NCI-H2196 (cell line): ENCODE measurements around the gene STAC.
A peak's percentile ranks its signal among the peaks of the same experiment; 100 is the strongest.

ENCODE experiments used
- DNase-seq: peaks from one replicate; lab custom pipeline; 2025; ENCODE audit not compliant: unreplicated experiment; lab: John Stamatoyannopoulos, UW

Gene STAC

DNA sequence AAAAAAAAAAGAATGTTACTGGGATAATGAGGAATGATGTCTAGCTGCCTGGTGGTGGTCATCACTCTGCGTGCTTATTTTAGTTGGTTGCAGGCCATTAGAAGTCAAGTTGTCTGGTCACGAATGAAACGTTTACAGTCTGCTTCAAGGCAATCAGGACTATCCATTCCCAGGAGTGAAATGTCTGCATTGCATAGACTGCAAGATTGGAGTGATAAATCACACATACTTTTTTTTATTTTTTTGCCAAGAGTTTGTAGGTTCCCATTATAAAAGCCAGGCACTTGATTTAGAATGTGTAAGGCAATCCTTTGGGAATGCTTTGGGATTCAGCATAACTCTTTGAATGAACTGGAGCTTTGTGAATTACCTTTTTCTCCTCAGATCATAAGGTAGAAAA, 132.3 kb downstream of the STAC start:
- no peak for DNase-seq

DNA sequence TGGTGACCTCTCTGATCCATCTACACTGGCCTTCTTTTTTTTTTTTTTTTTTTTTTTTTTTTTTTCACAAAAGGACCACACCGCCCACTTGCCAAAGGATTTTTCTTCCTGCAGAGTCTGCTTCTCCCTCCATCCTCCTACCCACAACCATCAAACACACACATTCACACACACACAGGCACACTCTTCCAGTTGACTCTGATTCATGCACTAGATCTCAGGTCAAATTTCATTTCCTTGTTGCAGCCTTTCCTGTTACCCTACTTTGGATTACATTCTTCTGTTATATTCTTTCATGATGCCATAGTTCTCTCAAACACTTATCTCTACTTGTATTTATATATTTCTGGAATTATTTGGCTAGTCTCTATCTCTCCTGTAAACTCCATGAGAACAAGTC, 133.9 kb downstream of the STAC start:
- DNase-seq, result no peak

DNA sequence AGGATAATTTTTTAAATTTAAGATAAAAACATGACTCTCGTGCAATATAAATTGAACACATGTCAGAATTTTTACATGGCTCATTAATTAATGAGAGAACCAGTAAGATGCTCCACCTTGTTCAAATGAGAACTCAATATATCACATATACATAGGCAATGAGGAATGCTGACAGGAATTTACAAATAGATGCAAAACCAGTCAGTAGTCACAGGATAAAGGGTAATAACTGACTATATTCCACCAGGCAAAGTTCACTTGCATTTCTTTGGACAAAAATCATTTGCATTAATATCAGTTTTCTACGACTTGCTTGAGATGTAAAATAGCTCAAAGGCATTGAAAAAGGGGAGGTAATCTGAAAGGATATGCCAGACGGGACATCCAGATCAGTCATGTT, 139.4 kb downstream of the STAC start:
- DNase-seq, result no peak

DNA sequence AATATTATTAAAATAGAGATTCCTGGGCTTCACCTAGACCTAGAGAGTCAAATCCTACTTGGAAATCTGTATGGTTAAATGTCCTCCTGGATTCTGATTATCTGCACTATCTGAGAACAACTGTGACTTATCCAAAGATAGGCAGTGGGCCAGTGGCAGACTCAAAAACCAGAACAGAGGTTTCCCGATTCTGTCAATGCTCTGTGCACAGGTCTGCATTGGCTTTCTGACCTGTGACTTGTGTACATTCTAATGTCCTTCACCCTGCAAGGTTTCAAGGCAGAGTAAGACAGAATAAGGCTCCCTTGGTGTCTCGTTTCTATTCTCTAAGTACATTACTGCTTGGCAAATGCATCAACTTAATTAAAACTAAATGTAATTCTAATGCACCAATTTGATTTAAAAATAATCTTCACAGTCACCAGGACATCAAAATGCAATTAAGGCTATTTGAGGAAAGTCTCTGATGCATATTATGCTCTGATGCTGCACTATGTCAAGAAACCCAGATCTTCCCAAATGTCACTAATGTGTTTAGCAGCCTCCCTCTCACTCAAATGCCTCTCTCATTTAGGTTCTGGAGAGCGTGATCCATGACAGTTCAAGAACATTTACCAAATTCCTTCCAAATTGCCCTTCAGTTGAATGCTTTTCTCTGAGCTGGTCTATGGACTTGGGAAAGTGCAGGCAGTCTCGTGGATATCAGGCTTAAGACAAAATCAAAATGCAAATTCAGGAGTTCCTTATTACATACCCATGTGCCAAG, 140.1 kb downstream of the STAC start:
- DNase-seq, result no peak

DNA sequence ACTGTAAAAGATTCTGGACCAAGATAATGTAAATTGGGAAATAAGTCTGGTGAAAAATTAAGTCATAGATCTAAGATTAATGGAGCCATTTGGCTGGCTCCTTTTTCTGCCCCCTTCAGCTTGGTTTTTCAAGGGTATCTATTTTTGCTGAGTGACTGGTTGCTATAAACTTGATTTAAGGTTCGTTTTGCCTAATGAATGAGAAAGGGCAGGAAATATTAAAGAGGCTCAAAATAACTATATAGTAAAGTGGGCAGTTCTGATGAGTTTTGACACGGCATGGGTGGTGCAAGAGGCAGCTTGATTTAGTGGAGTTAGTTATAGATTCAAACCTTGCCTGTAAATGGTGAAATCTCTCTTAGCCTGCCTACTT, 140.7 kb downstream of the STAC start:
- no peak for DNase-seq

DNA sequence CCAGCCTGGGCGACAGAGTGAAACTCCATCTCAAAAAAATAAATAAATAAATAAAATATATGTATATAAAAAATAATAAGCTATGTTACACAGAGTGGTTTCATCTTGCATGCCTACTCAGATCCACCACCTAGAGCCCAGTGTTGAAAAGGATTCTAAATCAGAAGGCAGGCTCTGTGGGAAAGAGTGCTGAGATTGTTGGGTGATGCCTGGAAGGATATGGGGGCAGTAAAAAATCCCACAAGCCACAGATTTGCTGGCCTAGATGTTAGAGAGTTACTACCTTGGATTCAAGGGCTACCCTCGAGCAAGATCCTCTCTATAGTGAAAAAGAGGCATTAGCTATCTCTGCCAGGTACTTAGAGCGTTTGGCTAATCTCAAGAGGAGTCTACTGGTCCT, 144.3 kb downstream of the STAC start:
- DNase-seq, result no peak

DNA sequence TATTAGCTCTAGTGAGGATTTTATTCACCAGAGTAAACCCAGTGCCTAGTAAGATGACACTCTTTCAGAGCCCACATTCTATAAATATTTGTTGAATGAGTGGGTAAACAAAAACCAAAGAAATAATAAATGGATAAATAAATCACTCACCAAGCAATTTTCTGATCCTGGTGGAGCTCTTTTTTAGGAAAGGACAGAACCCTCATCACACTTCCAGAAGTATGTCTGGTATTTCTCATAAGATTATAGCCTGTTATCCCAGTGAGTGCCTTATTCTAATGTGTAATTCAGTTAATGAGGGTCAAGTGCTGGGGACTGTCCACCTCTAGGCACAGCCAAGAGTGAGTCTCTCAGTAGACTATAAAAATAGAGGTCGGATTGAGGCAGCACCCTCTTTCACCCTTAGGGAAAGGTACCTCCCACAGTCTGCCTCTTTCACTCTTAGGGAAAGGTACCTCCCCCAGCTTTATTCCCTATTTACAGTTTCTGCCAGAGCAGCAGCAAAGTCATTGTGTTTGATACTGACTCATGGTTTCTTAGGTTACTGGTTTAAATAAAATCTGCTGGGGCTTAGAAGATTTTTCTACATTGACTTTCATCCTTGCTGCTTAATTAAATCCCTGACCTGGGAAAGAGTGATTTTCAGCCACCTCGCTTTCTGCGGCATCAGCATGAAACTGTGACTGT, 145.0 kb downstream of the STAC start:
- DNase-seq, result no peak

DNA sequence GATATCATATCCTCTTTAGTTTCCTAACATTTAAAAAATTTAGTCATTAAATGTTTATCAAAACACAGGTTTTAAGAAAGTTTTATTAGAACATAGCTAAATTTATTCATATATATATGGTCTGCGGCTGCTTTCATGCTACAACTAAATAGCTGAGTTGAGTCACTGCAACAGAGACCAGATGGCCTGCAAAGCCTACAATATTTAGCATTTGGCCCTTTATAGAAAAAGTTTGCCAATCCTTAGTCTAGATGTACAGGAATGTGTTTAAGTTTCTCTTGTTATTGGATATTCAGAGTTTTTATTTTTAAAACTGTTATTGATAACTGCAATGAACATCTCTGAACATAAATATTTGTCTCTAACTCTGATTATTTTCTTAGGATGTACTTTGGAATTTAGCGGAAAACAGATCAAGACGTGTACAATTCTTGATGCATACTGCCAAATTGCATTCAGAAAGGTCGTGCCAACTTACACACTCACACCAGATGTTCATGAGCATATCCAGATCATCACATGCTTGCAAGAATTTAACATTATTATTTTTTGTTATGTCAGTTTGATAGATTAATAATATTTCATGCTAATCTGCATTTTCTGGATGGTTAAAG, 157.9 kb downstream of the STAC start:
- DNase-seq, result no peak

DNA sequence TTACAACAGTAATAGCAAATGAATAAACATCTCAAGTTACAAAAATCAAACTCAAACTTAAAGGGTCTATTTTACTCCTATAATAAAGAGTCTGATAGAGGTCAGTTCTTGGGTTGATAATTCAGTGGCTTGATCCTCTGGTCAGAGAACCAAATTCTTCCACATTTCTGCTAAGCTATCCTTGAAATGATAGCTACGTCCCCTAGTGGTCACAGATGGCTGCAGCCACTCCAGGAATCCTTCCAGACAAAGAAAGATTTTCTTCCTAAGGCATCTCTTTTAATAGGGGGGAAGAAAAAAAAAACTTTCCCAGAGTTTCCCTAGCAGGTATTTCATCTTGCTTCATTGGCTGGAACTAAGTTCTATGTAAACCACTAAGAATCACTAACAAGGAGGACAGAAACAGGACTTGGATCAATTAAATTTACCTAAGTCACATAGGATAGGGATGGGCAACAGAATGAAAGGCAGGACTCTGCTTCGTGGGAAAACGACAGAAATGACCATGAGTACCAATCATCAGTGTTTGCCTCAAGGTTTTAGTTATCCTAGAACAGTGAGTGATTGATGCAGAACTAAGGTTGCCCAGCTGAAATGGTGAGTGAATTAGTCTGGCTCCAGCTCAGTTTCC, 160.7 kb downstream of the STAC start:
- peak; percentile 6 for DNase-seq

DNA sequence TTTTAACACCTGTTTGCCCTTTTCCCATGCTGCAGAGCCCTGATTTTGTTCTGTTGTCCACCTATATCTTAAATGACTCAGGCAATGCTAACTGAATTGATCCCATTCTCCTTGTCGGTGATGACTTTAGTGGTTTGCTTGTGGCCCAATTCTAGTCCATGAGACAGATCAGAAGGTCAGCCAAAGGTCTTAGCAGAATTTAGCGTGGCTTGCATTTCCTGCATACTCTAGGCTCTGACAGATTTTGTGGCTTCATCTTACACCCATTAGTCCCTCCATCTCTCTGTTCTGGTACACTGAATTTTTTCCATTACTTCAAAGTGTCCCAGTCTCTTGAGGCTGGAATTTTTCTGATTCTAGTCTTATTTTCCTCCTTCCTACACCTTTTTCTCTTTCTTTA, 161.9 kb downstream of the STAC start:
- DNase-seq, result no peak

DNA sequence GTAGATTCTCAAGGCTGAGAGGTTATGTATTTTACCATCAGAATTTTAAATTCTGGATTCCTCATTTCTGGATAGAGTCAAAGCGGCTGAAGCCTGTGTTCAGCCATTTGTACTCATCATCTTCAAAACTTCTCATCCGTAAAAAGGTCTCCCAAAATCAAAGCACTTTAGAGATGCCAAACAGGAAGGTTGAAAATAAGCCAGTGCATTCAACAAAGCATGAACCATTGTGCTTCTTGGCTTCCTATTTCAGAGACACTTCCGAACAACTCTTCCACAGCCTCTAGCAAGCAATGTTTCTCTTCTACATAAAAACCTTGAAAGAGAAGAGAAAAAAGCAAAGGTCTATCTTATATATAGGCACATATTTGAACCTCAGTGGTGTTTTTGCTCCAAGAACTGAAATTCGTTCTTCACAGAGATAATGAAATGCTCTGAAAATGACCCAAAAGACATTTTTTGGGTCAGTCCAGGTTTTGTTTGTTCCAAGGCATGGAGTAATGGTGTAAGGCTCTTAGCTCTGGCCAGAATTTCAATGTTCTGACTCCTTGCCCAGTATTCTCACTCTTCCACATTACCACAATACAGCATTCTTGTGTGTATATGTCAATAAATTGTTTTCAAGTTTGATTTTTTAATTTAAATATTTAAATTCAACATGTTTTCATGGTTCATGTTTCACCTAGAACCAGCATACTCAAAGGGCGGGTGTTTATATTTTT, 163.1 kb downstream of the STAC start:
- DNase-seq, result no peak

DNA sequence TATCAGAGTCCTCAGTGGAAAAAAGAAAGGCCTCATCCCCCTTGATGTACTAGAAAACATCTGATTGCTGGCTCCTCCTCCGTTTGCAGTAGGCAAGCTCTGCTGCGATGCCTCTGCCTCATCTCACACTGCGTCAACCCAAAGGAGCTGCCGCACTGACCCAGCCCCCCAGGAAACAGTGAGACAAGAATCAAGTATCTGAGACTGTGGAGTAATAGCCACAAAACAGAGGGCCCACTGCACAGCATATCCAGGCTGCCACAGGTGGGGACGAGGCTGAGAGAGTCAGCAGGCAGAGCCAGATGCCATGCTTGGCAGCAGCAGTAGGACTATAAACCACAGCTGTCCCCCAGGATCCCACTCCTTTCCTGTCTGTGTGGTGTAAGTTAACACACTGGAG, 165.9 kb downstream of the STAC start:
- DNase-seq, result no peak

DNA sequence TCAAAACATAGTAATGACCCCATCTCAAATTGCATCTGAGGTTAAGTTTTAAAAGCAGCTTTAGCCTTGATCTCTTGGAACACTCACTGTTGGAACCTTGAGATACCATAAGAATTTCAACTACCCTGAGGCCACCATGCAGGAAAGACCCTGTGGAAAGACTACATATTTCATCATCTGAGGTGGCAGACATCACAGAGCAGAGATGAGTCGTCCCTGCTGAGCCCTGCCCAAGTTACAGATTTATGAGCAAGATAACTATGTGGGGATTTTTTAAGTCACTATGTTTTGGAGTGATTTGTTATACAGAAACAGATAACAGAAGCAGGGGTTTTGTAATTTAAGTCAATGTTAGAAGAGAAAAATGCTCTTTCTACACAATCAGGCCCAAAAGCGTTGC, 168.4 kb downstream of the STAC start:
- DNase-seq, result no peak

DNA sequence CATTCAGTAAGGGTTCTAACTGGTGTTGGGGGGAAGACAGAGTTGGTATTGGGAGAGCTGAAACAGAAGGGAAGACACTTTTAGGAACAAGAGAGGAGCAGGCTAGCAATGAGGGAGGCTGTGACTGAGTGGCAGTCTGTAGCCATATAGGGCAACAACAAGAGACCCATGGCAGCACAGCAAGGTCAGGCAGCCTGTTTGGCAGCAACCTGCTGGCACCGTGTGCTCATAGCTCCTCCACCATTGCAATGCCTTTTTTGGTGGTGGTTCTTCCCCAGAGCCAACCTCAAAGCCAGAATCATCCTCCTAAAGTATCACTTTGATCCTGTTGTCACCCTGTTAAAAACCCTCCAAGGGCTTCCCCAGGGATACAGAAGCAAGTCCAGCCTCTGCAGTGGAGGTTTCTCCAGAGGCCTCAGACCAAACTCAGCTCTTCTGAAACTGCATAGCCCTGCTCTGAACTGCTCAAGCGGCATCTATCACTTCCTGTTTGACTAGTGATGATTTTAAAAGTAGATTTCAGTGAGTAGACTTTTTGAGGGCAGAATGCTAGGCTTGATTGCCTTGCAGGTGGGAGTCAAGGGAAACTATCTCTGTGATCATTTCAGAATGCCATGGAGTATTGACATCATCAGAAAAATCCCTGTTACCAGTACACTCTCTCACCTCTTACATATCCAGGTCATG, 176.9 kb downstream of the STAC start:
- DNase-seq, result no peak

DNA sequence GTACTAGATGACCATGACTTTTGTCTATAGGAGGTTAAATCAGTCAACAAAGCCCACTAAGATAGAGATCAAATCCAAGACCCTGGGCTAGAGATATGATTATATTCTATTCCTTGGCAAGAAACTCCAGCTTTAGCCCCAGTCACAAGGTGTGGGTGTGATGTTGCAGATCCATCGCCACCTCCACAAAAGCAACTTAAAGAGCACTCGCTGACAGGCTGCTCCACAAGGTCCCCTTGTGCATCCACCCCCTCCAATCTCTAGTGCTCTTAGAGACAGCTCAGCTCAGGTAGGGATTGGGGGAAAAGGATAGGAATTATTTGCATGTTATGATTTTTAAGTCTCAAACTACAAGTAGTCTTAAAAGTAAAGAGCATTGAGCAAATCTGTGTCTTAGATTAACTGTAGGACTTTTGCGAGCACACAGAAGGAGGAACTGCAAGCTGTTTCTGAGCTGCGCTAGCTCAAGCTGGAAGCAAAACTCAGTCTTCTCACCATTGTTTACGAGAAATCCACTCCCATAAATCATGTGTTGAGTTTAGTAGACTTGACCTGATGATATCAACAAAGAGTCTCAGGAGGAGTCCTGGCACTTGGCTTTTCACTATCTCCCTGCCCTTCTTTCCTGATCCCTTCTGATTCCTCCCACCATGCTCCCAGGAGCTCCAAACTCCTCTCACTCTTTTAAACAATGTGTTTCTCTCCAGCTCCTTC, 177.6 kb downstream of the STAC start:
- DNase-seq, result no peak

DNA sequence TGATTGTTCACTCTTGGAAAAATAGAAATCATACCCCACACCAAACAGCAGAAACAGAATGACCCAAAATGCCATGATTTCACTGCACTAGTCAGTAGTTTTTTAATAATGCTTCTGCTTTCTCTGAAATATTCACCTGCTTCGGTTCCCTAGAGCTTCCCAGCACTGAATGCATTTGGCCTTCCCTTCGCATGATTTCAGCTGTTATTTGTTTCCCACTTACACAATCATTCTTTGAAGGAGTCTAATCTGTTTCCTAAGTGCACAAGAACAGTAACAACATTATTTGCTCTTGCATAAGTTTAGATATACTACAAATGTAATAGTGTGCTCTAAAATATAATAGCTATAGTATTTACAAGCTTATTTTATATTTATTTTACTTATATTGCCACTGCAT, 178.7 kb downstream of the STAC start:
- DNase-seq, result no peak

DNA sequence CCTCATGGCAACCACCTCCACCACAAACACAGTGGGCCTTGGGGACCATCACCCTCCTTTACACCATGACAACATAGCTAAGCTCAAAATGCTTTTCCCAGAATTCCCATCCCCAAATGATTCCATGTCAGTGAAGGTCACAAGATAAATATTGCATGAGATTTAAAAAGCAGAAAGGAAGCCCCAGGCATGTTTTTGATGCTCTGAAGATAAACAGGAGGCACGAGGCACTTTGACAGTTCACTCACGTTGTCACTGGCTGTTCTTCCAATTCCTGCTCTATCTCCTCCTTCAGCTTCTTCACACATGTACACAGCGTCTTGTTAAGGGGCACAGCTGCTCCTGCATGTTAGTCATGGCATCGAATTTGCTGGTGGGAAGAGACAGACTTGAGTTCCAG, 180.4 kb downstream of the STAC start:
- no peak for DNase-seq

DNA sequence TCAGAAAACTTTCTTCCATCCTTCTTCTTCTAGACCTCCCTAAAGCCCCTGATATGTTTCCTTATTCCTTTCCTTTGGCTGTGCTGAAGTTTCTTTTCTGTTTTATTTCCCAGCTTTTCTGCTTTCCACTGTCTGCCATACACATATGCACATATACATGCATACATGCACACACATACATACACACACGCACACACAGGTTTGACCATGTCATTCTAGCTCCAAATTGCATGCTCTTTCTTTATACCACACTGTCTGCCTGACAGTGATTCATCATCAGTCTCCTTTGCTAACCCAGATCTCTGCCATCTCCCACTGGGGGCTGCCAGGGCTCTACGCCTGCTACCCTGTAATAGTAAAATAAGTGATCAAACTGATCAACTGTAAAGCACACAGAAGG, 181.3 kb downstream of the STAC start:
- no peak for DNase-seq

DNA sequence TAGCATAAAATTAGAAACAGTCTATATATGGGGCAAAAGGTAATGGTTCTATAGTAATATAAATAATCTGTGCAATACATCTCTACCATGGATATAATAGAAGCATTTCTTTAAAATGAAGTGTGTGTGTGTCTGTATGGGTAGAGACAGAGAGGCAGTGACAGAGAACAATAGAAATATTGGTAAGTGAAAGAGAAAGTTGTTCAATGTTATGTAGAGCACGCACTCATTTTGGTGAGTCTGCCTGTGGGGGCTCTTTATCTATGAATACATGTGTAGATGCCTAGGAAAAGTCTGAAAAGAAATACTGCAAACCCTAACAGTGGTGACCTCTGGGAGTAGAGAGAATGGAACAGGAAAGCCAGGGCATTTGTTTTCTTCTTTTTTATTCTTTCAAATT, 182.6 kb downstream of the STAC start:
- no peak for DNase-seq

DNA sequence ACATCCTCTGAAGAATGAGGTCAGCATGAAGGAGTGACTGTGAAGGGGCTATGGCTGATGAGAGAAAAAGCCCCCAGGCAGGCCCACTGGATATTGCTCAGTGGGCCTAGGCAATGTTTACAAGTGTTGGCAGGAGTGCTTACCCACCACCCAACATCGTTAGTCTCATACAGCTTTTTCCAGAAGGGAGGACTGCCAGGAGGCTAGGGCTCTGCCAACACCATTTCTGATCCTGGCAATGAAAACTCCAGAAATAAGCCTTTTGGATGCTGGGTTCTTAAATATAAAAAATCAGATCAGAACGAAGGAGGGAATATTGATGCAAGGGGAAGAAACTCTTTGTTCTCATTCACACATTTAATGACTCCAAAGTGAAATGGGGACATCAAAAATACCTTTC, 194.9 kb downstream of the STAC start:
- DNase-seq, result no peak
